ENCODE measurements around the gene FGG. TPM values are rescaled to one million over a fixed set of nuclear protein-coding genes. Genes with fewer than 3 reads are reported as not detected.

The FGG gene
- total and polyA plus RNA-seq, 10 of the 15 experiments (the other 5 are each of a cell fraction or from before 2014, with no cell fraction given) = 1.8 TPM; not detected in 9

DNA sequence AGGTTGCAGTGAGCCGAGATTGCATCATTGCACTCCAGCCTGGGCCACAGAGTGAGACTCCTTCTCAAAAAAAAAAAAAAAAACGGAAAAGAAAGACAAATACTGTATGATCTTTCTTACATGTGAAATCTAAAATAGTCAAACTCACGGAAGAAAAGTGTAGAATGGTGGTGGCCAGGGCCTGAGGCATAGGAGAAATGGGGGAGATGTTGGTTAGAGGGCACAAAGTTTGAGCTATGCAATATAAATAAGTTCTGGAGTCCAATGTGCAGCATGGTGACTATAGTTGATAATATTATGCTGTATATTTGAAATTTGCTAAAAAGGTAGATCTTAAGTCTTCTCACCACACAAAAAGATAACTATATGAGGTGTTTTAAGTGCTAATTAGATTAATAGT is 20.6 kb downstream of the FGG start:
- Histone ChIP-seq H3K79me2 (ENCODE audit: control insufficient read depth, insufficient read depth, low read length) (no peaks in the 10 kb centered on the region), H3K27me3 (replicated peaks in 1 of 2; ENCODE audit: control insufficient read depth in 2 of 2, insufficient read depth in 2 of 2, low read length in 1 of 2) (no peaks in the 10 kb centered on the region), H3K4me3 (no peak overlapping the region), H4K20me1 (ENCODE audit: control insufficient read depth, insufficient read depth) (no peaks in the 10 kb centered on the region), H3K27ac (ENCODE audit: control insufficient read depth, insufficient read depth) (no peak overlapping the region), H2AFZ (ENCODE audit: control insufficient read depth, low read depth, low read length) (no peak overlapping the region), H3K4me2 (ENCODE audit: control insufficient read depth, insufficient read depth) (no peak overlapping the region), H3K36me3 (ENCODE audit: control insufficient read depth in 2 of 2, insufficient read depth in 2 of 2, low read length in 1 of 2) (no peaks in the 10 kb centered on the region), H3K4me1 (ENCODE audit: control insufficient read depth, insufficient read depth, low read length) (no peaks in the 10 kb centered on the region), H3K9me3 (replicated peaks; ENCODE audit: control insufficient read depth, insufficient read depth, low read length) (no peaks in the 10 kb centered on the region), H3K9ac (ENCODE audit: control insufficient read depth, insufficient read depth, low read length) (no peak overlapping the region)
- BruUV-seq (replicated peaks) = no TSS peak
- no peak for FAIRE-seq
- ATAC-seq = no peak
- RAD21 ChIA-PET (ENCODE audit: unreplicated experiment) = no interaction called here
- 7% methylated on average over 2 of the region's 3 CpGs for WGBS (ENCODE audit: insufficient coverage, insufficient replicate concordance, low lambda C conversion rate, missing lambda C conversion rate)
- intact Hi-C loops (cut with micrococcal nuclease; ENCODE audit: unreplicated experiment) (no loop called here), in situ Hi-C loops (cut with MboI) (no loop called here)
- no peak for DNase-seq (ENCODE audit: low read depth, low spot score)
- CTCF ChIA-PET = no interaction called here
- TF ChIP-seq DPF2 (IDR thresholded peaks at IDR 0.05) = no peak
- SMC1A ChIA-PET (ENCODE audit: uncharacterized antibody, unreplicated experiment) = no interaction called here
- POLR2A ChIA-PET = no interaction called here

DNA sequence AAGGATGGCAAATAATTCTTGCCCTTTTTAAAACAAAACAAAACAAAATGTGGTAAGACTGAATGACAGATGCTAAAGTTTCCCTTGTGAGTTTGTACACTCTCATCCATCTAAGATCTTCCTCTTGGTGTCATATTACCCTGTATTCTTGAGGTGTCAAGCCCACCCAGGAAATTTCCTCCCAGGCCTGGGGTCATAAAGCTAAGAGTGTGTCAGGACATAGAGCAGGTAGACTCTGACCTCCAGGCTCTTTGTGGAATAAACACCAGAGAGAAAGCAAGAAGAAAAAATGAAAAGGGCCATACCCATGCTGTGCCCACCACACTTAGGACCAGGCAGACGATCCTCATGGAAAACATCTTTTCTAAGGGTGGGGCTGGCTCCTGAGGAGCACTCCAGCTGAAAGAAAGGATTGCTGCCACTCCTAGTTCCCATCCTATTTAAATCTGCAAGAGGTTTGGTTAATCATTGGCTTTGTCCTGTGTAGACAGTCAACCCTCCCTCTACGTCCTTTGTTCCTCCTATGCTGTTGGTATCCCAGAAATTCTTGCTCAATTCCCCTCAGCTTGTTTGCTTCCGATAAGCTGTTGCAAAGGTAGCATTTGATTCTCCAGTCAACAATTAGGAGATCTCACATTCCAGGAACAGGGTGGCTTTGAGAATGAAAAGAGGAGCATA is 22.0 kb downstream of the FGG start, which contains the start of gene FGA:
TSS of gene FGA (minus strand) at position 414 of the 678 bp plus-strand sequence. CDS start at position 359, 55 bp downstream.
- Histone ChIP-seq H3K4me3 (no peak within 1 kb of the TSS), H3K9me3 (replicated peaks; ENCODE audit: control insufficient read depth, insufficient read depth, low read length) (no peaks in the 10 kb centered on the region), H3K27me3 (replicated peaks in 1 of 2; ENCODE audit: control insufficient read depth in 2 of 2, insufficient read depth in 2 of 2, low read length in 1 of 2) (no peaks in the 10 kb centered on the region), H3K4me1 (ENCODE audit: control insufficient read depth, insufficient read depth, low read length) (no peaks in the 10 kb centered on the region), H3K9ac (ENCODE audit: control insufficient read depth, insufficient read depth, low read length) (no peak within 1 kb of the TSS), H3K36me3 (ENCODE audit: control insufficient read depth in 2 of 2, insufficient read depth in 2 of 2, low read length in 1 of 2) (no peaks in the 10 kb centered on the region), H3K4me2 (ENCODE audit: control insufficient read depth, insufficient read depth) (no peak within 1 kb of the TSS), H4K20me1 (ENCODE audit: control insufficient read depth, insufficient read depth) (no peaks in the 10 kb centered on the region), H3K27ac (ENCODE audit: control insufficient read depth, insufficient read depth) (no peak within 1 kb of the TSS), H3K79me2 (ENCODE audit: control insufficient read depth, insufficient read depth, low read length) (no peaks in the 10 kb centered on the region), H2AFZ (ENCODE audit: control insufficient read depth, low read depth, low read length) (no peak within 1 kb of the TSS)
- ChIA-PET CTCF (interaction anchor here (0.5 kb wide), 1 partner anchor 30 kb away, joined by 3 read pairs; no protein-coding TSS in a partner anchor), SMC1A (ENCODE audit: uncharacterized antibody, unreplicated experiment) (interaction anchor here (1.7 kb wide), 1 partner anchor 26 kb away, joined by 3 read pairs; no protein-coding TSS in a partner anchor), POLR2A (no interaction called here), RAD21 (ENCODE audit: unreplicated experiment) (interaction anchor here (0.6 kb wide), 1 partner anchor 18 kb away, joined by 3 read pairs; no protein-coding TSS in a partner anchor)
- ATAC-seq (no peak), FAIRE-seq (no peak), DNase-seq (ENCODE audit: low read depth, low spot score) (no peak)
- TF ChIP-seq NR2F1 (conservative IDR thresholded peaks at IDR 0.05) (no peak), SIX5 (IDR thresholded peaks at IDR 0.05; ENCODE audit: low read depth, low read length, severe bottlenecking) (no peak), POLR2AphosphoS2 (IDR thresholded peaks at IDR 0.05; ENCODE audit: low read depth, low read length) (no peak), IKZF2 (IDR thresholded peaks at IDR 0.05) (no peak), GABPA (IDR thresholded peaks at IDR 0.05; ENCODE audit: low read depth) (no peak), CHD2 (IDR thresholded peaks at IDR 0.05; ENCODE audit: borderline replicate concordance, low read depth, low read length) (no peak)
- BruUV-seq (replicated peaks) = no TSS peak
- WGBS (ENCODE audit: insufficient coverage, insufficient replicate concordance, low lambda C conversion rate, missing lambda C conversion rate) = 25% methylated on average over 3 of the region's 3 CpGs
- in situ Hi-C loops (cut with MboI) (no loop called here), intact Hi-C loops (cut with micrococcal nuclease; ENCODE audit: unreplicated experiment) (no loop called here)

Measured in GM12878 (cell line).